HuH-7 (cell line): ENCODE data around the gene VSIR.

ENCODE experiments used
- DNase-seq: peaks from one replicate; pipeline ENCODE4 v3.0.0; 2011; ENCODE audit warnings: low spot score

Gene VSIR

DNA sequence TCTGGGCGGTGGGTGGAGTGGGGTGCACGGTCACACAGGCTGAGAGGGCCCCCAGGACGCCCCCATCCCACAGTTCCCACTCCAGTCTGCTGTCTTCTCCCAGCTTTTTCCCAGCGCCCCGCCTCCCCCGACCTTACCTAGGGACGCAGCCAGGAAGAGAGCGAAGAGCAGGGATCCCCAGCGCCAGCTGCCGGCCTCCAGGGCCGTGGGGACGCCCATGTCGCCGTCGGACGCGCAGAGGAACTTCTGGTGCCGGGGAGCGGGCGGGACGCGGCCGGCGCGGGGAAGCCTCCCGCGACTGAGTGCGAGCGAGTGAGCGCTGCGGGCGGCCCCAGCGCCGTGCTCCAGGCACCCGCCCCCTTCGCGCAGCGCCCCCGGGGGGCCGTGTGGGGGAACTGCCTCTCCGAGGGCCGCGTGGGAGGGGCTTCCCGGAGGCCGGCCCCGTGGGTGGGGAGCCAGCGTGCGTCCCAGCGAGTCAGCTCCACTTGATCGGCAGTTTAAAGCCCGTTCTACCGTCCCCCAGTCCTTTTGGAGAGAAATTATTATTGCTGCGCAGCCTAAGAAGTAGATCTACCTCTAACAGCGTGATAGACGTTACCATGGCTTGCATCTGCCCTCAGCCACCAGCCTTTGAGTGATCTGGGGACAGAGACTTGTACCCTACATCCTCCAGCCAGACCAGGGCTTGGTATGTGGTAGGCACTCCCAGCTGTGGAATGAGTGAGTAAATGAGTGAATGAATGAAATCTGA lies at the start of gene VSIR:
VSIR (minus strand) TSS at position 300 of the 751 bp plus-strand sequence; CDS start at position 219, 81 bp downstream.
- peak; percentile 86 for DNase-seq

DNA sequence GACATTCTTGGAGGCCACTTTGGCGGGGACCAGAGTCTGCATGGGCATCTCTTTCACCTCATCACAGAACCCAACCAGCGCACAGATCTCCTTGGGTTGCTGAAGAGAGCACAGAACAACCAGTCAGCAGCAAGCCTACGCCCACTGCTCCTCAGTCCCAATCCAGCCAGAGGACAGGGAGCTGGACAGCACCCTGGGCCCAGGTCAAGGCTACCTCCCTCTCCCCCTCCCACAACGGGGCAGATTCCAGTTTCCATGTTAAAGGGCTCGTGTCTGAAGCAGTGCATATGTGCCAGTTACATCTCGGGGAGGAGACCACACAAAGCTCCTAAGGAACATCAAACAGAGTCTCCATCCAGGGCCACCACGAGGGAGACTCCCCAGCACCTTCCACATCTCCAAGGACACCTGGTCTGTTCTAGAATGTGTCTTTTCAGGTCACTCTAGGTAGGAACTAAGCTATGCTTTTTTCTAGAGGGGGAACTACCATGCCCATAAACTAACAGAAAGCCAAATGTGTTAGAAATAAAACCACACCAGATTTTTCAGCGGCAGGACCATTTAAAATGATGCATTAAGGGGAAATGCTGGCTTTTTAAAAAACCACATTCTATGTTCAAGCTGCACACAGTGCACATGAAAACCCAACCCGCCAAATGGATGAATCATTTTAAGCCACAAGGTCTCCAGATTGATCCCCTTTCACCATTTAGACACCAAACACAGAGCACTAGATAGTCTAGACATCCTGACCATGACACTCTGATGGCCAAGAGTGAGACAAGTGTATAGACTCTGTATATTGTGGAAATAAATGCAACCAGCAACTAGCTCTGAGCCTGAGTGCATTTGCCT lies 48.8 kb upstream of the VSIR start:
- DNase-seq = no peak

DNA sequence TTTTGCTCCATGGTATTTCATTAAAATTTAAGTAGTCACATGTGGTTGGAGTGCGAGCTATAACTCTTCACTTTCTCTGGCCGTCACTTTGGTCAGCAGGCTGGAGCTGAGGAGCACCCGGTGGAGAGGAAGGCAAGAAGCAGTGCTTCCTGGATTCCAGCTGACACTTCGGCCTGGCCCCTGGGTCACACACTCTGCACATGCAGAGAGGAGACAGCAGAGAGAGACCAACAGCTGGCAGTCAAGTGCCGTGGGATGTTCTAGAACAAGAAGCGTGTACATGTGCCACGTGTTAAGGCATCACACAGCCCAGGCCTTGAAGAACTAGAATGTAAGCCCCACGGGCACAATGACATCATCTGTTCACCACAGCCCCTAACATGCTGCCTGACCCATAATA lies 47.6 kb upstream of the VSIR start:
- DNase-seq = no peak

DNA sequence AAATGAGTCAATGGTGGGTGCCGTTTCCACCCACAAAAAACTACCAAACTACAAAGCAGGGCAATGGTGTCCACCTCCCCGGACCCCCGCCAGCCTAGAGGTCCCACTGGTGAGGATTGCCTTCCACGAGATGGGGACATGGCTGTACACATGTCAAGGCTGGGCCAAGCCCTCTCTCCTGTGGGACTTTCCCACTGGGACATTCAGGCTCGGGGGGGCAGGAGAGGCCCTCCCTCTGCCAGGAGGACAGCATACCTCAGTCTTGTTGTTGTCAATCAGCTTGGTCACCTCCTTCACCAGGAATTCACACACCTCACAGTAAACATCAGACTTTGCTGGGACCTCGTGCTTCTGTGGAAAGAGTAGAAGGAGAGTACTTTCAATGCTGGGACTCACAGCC lies 46.7 kb upstream of the VSIR start:
- DNase-seq = no peak

DNA sequence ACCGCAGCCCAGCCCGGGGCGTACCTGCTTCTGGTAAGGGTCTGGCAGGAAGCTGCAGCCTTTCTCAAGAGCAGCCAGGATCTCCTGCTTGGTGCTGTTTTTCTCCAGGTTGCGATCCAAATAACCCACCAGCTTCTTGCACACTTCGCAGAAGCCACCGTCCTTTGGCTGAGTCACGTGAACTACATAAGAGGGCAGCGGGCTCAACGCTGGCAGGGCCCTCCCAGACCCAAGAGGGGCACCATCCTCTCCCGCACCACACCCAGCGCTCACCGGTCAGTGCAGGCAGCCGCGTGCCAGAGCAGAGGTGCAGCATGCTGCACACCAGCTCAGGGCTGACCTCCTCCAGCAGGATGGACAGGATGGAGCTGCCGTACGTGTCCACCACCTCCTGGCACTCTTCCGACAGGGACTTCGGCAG lies 46.1 kb upstream of the VSIR start:
- no peak for DNase-seq

DNA sequence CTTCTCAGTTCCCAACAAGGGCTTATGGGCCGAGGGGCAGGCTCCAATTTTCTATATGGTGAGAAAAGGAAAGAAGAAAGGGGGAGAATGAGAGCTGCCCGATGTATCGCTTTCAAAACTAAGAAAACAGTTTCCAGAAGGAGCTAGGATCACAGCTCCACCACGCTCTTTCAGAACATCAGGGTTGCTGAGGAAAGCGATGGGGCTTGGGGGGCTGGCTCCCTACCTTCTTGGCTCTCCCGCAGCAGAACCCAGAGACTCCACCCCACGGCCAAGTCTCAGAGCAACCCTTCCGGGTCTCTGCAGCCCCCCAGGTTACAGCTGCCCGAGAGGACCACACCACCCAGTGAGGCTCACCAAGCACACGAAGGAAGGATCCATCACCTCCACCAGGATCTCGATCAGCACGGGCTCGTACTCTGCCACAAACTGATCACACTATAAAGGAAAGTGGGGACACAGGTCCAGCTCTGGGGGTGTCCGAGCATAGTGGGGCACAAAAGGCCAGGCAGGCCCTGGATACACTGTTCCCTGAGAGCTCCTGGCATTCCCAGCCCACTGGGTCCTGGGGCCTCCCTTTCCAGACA lies 45.4 kb upstream of the VSIR start:
- DNase-seq = no peak

DNA sequence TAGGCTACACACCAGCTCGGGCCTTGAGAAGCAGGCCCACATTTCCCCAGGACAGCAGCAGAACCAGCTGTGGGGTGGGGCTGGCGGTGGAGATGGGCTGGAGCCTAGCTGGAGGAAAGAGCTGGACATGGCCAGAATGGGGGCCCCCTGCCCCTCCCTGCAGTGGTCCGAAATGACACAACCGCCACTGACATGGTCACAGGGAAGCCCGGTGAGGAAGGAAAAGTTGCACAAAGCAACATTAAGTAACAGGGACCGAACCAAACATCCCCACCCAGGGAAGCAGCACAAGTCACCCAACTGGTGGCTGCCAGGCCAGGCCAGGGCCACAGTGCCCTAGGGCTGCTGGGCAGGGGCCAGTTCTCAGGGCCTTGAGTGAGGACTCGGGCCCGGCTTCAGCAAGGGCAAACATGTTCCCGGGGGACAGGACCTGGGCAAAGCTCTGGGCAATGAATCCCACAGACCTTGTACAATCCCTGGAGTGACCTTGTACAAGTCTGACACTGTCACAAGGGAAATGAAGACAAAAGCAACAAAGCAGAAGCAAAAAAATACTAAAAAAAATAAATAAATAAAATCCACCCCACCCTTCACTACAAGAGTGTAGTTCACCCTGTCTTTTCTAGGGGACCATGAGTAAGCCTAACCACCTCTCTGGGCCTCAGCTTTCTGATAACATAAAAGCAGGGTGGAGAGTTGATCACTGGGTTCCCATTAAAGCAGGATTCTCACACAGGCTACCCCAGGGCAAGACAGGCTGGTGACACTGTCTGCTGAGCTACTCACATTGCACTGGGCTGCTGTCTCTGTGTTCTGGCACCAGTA lies 44.7 kb upstream of the VSIR start:
- no peak for DNase-seq

DNA sequence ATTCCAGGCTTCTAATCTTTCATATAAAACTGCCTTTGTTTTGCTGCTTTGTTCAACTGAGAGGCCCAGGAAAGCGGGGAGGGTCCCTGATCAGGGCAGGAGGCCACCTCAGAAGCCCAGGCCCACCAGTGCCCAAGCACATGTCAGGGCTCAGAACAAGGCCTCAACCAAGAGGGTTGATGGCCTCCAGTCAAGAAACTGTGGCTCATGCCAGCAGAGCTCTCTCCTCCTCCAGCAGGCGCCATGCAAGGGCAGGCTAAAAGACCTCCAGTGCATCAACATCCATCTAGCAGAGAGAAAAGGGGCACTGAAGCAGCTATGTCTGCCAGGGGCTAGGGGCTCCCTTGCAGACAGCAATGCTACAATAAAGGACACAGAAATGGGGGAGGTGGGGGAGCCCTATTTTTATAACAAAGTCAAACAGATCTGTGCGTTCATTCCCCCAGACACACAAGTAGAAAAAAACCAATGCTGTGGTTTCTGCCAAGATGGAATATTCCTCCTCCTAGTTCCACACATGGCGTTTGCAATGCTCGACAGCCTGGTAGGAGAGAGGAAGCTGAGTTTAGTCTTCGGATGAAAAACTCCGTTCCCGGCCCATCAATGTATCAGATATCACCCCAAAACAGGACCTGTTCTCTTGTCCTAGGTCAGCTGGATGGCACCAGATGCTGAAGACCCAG lies 43.8 kb upstream of the VSIR start:
- no peak for DNase-seq

DNA sequence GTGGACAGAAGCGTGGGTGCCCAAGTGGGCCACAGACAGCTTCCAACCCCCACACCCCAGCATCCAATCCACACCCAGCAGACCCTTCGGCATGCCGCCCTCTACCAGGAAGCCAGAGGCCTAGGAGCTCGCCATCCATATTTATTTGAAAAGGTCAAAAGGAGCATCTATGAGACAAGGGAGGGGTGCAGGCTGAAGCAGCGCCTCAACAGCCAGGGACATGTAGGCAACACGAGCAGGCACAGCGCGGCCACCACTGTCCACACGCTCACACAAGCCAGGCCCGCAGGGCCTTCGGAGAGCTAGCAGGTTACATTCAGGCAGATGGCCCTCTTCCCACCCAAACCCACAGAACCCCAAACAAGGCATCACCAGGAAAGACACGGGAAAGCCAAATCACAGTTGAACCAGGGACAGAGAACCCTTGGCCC lies 43.1 kb upstream of the VSIR start:
- DNase-seq = no peak

DNA sequence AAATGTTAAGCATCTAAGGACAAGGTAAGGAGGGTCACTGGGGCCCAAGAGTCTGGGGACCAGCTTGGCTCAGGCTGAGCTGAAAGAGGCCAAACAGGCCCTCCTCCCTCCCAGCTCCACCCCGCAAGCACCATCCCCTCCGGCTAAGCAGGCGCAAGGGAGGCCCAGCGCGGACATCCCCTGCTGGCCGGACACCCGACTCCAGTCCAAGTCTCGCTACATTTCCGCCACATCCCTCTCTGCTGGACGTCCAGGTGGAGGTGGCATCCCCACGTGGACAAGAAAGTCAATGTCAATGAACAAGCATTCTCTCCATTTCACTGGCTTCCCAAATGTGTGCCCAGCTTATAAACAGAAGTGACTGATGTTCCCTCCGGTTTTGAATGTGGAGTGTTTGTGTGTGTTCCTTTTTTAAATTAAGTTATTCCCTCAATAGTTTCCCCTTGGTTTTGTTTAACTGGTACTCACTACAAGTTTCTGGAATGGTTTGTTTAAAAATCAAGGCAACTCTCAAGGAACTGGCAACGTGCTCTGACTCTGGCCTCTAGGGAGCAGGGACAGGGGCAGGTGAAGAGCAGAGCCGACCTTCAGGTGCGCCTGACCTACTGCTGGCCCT lies 42.3 kb upstream of the VSIR start:
- no peak for DNase-seq

DNA sequence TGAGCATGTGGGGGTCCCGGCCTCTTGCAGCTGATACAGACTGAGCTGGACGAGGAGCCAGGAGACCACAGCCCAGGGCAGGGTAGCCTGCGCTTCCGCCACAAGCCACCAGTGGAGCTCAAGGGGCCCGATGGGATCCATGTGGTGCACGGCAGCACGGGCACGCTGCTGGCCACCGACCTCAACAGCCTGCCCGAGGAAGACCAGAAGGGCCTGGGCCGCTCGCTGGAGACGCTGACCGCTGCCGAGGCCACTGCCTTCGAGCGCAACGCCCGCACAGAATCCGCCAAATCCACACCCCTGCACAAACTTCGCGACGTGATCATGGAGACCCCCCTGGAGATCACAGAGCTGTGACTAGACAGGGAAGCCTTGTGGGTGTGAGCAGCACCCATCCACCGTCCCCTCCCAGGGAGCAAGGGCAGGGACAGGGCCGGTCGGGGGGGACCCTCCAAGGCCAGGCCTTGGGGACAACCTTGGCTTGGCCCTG lies 41.6 kb upstream of the VSIR start:
- DNase-seq = no peak

DNA sequence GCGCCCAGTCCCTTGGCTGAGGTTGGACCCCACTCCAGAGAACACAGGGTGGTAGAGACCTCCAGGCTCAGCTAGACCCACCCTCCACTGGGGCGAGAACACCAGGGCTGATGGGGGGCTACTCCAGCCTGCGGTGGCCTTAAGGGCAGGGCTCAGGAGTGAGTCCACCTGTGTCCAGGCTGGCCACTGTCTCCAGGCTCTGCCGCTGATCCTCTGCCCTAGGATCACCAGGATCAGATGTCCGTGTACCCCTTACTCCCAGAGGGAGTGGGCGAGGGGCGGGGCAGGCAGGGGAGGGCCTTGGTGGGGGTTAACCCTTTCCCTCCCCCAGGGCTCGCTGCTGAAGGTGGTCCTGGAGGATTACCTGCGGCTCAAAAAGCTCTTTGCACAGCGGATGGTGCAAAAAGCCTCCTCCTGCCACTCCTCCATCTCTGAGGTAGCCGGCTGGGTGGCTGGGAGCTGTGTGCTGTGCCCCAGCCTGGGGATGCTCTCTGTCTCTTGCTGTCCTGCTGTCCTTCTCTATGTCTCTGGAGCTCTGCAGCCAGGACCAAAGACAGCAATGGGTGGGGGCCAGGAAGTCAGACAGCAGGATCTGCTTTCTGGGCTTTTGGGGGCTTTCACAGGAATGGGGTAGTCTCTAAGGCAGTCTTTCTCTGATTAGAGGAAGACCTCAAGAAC lies 39.7 kb upstream of the VSIR start:
- no peak for DNase-seq

DNA sequence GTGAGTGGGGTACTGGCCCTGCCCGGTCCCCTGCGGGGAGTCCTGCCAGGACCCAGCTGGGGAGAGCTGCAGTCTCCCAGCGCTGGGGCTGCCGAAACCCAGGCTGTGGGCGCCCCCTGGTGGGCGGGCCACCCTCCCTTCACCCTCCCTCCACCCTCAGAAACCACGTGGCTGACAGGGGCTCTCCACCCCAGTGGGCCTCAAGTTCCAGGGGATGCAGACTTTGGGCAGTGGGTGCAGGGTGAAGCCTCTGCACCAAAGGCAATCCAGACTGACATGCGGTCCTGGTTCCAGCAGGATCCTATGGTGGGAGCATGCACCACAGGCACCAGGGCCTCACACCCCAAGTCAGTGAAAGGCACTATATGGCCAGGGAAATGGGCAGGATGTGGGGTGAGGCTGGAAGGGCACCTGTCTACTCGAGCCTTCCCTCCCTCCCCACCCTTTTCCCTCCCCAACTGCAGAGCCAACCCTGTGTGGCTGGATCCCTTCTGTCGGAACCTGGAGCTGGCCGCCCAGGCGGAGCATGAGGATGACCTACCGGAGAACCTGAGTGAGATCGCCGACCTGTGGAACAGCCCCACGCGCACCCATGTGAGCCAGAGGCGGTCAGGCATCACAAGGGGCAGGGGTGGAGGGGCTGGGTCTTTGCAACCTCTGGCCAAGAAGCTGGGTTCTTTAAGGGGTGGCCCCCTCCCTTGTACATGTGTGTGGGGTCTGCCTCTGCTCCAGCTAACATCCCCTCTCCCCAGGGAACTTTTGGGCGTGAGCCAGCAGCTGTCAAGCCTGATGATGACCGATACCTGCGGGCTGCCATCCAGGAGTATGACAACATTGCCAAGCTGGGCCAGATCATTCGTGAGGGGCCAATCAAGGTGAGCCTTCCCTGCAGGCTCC lies 38.9 kb upstream of the VSIR start:
- peak; percentile 78 for DNase-seq

DNA sequence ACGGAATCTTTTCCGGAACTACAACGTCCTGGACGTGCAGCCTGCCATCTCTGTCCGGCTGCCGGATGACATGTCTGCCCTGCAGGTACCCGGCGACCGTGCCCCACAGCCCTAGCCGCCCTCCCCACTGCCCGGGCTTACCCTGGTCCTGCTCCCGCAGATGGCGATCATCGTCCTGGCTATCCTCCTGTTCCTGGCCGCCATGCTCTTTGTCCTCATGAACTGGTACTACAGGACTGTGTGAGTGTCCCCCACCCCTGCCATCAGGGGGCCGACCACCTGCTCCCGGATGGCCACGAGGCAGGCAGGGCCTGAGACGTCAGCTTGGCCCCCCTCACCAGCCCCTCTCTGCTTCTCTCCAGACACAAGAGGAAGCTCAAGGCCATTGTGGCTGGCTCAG lies 38.0 kb upstream of the VSIR start:
- DNase-seq = no peak

DNA sequence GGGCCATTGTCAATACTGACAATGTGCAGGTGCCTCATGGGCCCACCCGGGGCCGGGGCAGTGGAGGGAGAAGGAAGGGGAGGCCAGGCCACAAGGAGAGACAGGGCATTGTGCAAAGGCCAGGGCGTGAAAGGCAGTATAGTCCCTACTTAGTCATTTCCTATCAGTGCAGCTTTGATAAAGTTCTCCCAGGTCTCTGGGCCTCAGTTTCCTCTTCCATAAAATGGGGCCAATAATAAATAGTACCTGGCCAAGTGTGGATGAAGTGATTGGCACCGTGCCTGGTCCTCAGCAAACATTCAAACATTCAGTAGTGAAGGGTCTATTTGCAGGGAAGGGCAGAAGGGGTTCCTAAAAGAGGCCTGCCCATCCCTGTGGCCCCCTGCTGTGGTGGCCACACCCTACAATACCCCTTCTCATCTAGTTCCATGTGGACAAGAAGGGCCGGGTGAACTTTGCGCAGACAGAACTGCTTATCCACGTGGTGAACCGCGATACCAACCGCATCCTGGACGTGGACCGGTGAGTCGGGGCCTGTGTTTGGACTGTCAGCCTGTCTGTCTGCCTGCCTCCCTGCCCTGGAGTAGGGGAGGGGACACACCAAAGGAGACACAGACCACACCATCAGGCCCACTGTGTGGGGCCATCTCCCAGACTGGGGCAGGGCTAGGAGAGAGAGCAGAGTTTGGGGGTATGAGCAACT lies 36.9 kb upstream of the VSIR start:
- DNase-seq = no peak

DNA sequence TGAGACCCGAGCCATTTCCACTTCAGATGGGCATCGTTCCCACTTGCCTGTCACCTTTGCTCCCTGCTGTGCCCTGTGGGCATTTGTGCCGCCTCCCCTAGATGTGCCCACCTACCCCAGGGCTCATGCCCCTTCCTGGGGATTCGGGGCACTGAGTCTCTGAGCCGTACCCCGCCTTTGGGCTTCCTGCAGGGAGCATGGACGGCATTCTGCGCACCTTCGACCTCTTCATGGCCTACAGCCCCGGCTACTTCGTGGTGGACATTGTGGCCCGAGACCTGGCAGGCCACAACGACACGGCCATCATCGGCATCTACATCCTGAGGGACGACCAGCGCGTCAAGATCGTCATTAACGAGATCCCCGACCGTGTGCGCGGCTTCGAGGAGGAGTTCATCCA lies 36.3 kb upstream of the VSIR start:
- DNase-seq = no peak

DNA sequence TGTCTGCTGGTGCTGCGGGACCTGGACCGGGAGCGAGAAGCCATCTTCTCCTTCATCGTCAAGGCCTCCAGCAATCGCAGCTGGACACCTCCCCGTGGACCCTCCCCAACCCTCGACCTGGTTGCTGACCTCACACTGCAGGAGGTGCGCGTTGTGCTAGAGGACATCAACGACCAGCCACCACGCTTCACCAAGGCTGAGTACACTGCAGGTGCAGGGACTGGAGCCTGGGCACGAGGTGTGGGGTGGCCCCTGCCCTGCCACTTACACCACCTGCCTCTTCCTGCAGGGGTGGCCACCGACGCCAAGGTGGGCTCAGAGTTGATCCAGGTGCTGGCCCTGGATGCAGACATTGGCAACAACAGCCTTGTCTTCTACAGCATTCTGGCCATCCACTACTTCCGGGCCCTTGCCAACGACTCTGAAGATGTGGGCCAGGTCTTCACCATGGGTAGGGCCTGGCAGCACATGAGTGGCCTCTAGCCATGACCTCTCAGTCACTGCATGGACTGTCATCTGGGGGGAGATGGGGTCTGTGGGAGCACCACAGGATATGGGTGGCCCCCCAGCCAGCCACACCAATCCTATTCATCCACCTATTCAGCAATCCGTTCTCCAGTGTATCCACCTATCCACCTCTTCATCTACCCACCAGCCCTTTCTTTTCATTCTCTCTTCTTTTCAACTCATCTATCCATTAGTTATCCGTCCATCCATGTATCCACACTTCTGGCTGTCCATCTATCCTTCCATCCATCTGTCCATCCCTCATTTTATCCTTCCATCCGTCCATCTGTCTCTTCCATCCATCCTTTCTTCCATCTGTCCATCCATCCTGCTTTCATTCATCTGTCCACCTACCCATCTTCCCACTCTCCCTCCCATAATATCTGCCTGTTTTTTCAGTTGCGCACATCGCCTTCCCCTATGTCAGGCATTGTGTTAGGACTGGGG lies 34.5 kb upstream of the VSIR start:
- DNase-seq = no peak
